Endodermal cell (in vitro differentiated cells): ENCODE measurements around the gene OGFOD2. TPM values are rescaled to one million over a fixed set of nuclear protein-coding genes. Genes with fewer than 3 reads are reported as not detected.

Experiments used
- DNase-seq: peaks from one replicate; pipeline ENCODE4 v3.0.0-alpha.2; 2017
- H3K27ac ChIP-seq: 2 replicates; pipeline ENCODE4 v1.5.1; 2013; ENCODE audit warnings: mild to moderate bottlenecking, low read depth, low read length, moderate library complexity
- H3K27me3 ChIP-seq: 2 replicates; pipeline ENCODE4 v1.6.1; 2013; ENCODE audit warnings: mild to moderate bottlenecking, low read length, moderate library complexity; ENCODE audit not compliant: insufficient read depth, control insufficient read depth, poor library complexity, severe bottlenecking
- H3K36me3 ChIP-seq: 2 replicates; pipeline ENCODE4 v1.7.0; 2013; ENCODE audit warnings: mild to moderate bottlenecking, low read length, moderate library complexity; ENCODE audit not compliant: control insufficient read depth, insufficient read depth
- H3K4me1 ChIP-seq: one replicate; pipeline ENCODE4 v1.7.0; 2013; ENCODE audit warnings: low read length; ENCODE audit not compliant: control insufficient read depth, insufficient read depth
- H3K4me3 ChIP-seq: 2 replicates; pipeline ENCODE4 v1.5.1; 2013; ENCODE audit warnings: mild to moderate bottlenecking, low read length, moderate library complexity
- H3K9ac ChIP-seq: 2 replicates; pipeline ENCODE4 v1.6.1; 2013; ENCODE audit warnings: mild to moderate bottlenecking, low read length, moderate library complexity; ENCODE audit not compliant: poor library complexity, severe bottlenecking; ENCODE audit errors: extremely low read depth
- H3K9me3 ChIP-seq: 2 replicates; pipeline ENCODE4 v1.6.1; 2013; ENCODE audit warnings: mild to moderate bottlenecking, low read length, moderate library complexity; ENCODE audit not compliant: control insufficient read depth
- H3K27ac Mint-ChIP-seq: 2 replicates; pipeline ENCODE4 v1.8.0; 2020; ENCODE audit warnings: mixed read lengths
- H3K27me3 Mint-ChIP-seq: 2 replicates; pipeline ENCODE4 v1.8.0; 2021; ENCODE audit warnings: mild to moderate bottlenecking, mixed read lengths; ENCODE audit not compliant: insufficient read depth
- H3K36me3 Mint-ChIP-seq: 2 replicates; pipeline ENCODE4 v1.8.0; 2020; ENCODE audit warnings: low read depth, mixed read lengths
- H3K4me1 Mint-ChIP-seq: 2 replicates; pipeline ENCODE4 v1.8.0; 2020; ENCODE audit warnings: mixed read lengths
- H3K4me3 Mint-ChIP-seq: 2 replicates; pipeline ENCODE4 v1.8.0; 2020; ENCODE audit warnings: mild to moderate bottlenecking, moderate library complexity, mixed read lengths
- H3K9me3 Mint-ChIP-seq: 2 replicates; pipeline ENCODE4 v1.8.0; 2020; ENCODE audit warnings: mild to moderate bottlenecking, mixed read lengths
- WGBS, 2 experiments: methylation state at CpG; one replicate each; pipeline versions ENCODE4 v1.1.5 to v1.1.7; 2013; ENCODE audit warnings: missing lambda C conversion rate in 2 of 2, mixed read lengths in 1 of 2; ENCODE audit not compliant: insufficient coverage in 1 of 2, insufficient read length in 1 of 2; 5-methylcytosine and 5-hydroxymethylcytosine counted together
- total RNA-seq, 2 donors: library from RNA; stranded (reverse); fragmentation: NEBNext Ultra II Directional in 1 of 2; extraction: Animal tissue kit (Norgen Biotek cat#: 25700) in 1 of 2; gene quantifications; 2 replicates in 1 of 2; 3 replicates in 1 of 2; pipeline ENCODE4 v1.2.1, GENCODE V29; 2021
- TF ChIP-seq, protein P1 (sequence below): fragments of 200-600 bp; sonication (generic); conservative IDR thresholded peaks from 2 replicates; pipeline ENCODE4 v1.5.0; 2021; ENCODE audit warnings: antibody characterized with exemption, mild to moderate bottlenecking

Gene OGFOD2
- total RNA-seq, 2 donors from 2014 or later = 17.5 to 19.9 TPM

- Mint-ChIP-seq H3K36me3 (peaks cover 6% of the 10 kb centered on the region), H3K4me1 (no peaks in the 10 kb centered on the region), H3K27me3 (no peaks in the 10 kb centered on the region), H3K4me3 (no peak overlapping the region), H3K9me3 (no peaks in the 10 kb centered on the region), H3K27ac (no peak overlapping the region)
- H3K4me1 ChIP-seq = no peaks in the 10 kb centered on the region
- no peak overlapping the region for H3K4me3 ChIP-seq
- 94 to 98% methylated on average over 9 to 14 of the region's 14 CpGs for WGBS, 2 experiments
- no peak overlapping the region for H3K27ac ChIP-seq
- no peaks in the 10 kb centered on the region for H3K9me3 ChIP-seq
- no peaks in the 10 kb centered on the region for H3K36me3 ChIP-seq
- no peak overlapping the region for H3K9ac ChIP-seq
- no peak for DNase-seq
- no peaks in the 10 kb centered on the region for H3K27me3 ChIP-seq
- TF ChIP-seq, protein P1, sequence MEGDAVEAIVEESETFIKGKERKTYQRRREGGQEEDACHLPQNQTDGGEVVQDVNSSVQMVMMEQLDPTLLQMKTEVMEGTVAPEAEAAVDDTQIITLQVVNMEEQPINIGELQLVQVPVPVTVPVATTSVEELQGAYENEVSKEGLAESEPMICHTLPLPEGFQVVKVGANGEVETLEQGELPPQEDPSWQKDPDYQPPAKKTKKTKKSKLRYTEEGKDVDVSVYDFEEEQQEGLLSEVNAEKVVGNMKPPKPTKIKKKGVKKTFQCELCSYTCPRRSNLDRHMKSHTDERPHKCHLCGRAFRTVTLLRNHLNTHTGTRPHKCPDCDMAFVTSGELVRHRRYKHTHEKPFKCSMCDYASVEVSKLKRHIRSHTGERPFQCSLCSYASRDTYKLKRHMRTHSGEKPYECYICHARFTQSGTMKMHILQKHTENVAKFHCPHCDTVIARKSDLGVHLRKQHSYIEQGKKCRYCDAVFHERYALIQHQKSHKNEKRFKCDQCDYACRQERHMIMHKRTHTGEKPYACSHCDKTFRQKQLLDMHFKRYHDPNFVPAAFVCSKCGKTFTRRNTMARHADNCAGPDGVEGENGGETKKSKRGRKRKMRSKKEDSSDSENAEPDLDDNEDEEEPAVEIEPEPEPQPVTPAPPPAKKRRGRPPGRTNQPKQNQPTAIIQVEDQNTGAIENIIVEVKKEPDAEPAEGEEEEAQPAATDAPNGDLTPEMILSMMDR = no peak
Measured at GRCh38 chr12:123004287-123004686, 29.2 kb downstream of the OGFOD2 start.

DNA sequence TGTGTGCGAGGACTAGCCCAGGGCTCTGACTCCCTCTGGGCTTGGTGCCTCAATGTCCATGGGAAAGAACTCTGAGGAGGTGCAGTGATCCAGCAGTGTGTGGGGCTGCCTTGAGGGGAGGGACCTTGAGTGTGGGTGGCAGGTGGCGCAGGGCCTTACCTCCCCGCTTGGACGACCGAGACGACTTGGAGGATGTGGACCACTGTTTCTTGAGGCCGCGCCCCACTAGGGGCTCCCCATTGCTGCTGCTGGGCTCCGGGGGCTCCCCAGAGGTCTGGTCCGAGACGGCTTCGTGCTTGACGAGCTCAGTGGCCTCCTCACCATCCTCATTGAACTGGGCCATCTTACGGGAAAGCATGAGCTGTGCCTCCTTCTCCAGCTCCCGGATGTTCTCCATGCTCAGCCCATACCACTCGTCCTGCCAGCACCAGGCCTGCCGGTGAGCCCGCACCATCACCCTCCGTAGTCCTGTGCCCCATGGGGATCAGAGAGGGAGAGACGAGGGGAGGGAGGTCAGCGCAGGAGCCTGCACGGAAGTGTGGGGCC, 30.1 kb downstream of the OGFOD2 start:
- TF ChIP-seq, protein P1 = no peak
- no peak overlapping the region for H3K4me3 ChIP-seq
- 92 to 95% methylated on average over 21 to 22 of the region's 22 CpGs for WGBS, 2 experiments
- no peaks in the 10 kb centered on the region for H3K4me1 ChIP-seq
- H3K9ac ChIP-seq = no peak overlapping the region
- no peaks in the 10 kb centered on the region for H3K27me3 ChIP-seq
- no peaks in the 10 kb centered on the region for H3K9me3 ChIP-seq
- peaks cover 6% of the 10 kb centered on the region for H3K36me3 Mint-ChIP-seq
- H3K27ac Mint-ChIP-seq = no peak overlapping the region
- H3K4me1 Mint-ChIP-seq = no peaks in the 10 kb centered on the region
- no peak overlapping the region for H3K4me3 Mint-ChIP-seq
- no peaks in the 10 kb centered on the region for H3K9me3 Mint-ChIP-seq
- no peak overlapping the region for H3K27ac ChIP-seq
- H3K27me3 Mint-ChIP-seq = no peaks in the 10 kb centered on the region
- no peak for DNase-seq
- no peaks in the 10 kb centered on the region for H3K36me3 ChIP-seq

DNA sequence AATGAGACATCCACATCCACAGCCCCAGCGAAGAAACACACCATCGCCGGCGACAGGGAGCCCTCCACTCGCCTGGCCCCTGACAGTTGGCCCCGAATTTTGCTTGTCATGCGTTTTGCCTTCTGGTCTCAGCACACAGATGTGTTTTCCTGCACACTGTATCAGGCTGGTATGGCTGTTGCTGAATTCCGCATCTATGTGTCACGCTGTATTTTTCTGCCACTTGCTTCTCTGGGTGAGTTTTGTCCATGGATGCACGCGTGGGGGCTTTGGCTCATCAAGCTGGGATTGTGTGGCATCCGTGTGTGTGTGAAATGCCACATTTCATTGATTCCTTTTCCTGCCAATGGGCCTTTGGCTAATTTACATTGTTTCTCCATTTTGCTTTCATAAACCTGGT, 31.9 kb downstream of the OGFOD2 start:
- H3K4me1 Mint-ChIP-seq = peaks cover 2% of the 10 kb centered on the region
- DNase-seq = no peak
- Histone ChIP-seq H3K27ac (no peak overlapping the region), H3K4me3 (no peak overlapping the region), H3K27me3 (no peaks in the 10 kb centered on the region), H3K9ac (no peak overlapping the region), H3K9me3 (no peaks in the 10 kb centered on the region), H3K4me1 (no peaks in the 10 kb centered on the region), H3K36me3 (no peaks in the 10 kb centered on the region)
- no peaks in the 10 kb centered on the region for H3K27me3 Mint-ChIP-seq
- H3K36me3 Mint-ChIP-seq = peaks cover 2% of the 10 kb centered on the region
- H3K4me3 Mint-ChIP-seq = no peak overlapping the region
- H3K27ac Mint-ChIP-seq = no peak overlapping the region
- WGBS, 2 experiments = 85 to 87% methylated on average over 12 of the region's 12 CpGs
- TF ChIP-seq, protein P1 = no peak
- no peaks in the 10 kb centered on the region for H3K9me3 Mint-ChIP-seq
